BE2C (cell line): ENCODE data around the gene NEBL.

ENCODE experiments used
- DNase-seq: peaks from one replicate; pipeline ENCODE4 v3.0.0-alpha.2; 2020
- H3K27me3 ChIP-seq: fragments of 250-450 bp; sonication (Bioruptor Pico); 2 replicates; pipeline ENCODE4 v1.5.1; 2020; ENCODE audit warnings: mild to moderate bottlenecking
- H3K36me3 ChIP-seq: fragments of 250-450 bp; sonication (Bioruptor Pico); 2 replicates; pipeline ENCODE4 v1.5.1; 2020; ENCODE audit warnings: mild to moderate bottlenecking
- H3K4me1 ChIP-seq: fragments of 250-450 bp; sonication (Bioruptor Pico); 2 replicates; pipeline ENCODE4 v1.5.1; 2020
- H3K4me3 ChIP-seq: 2 replicates; pipeline ENCODE4 v1.5.1; 2011; ENCODE audit warnings: low read depth, low read length
- H3K9me3 ChIP-seq: fragments of 250-450 bp; sonication (Bioruptor Pico); 2 replicates; pipeline ENCODE4 v1.5.1; 2020
- TF ChIP-seq, protein P1 (sequence below): IDR thresholded peaks from 2 replicates; pipeline ENCODE4 v1.5.1; 2012; ENCODE audit warnings: mild to moderate bottlenecking, low read depth, low read length

Gene NEBL

DNA sequence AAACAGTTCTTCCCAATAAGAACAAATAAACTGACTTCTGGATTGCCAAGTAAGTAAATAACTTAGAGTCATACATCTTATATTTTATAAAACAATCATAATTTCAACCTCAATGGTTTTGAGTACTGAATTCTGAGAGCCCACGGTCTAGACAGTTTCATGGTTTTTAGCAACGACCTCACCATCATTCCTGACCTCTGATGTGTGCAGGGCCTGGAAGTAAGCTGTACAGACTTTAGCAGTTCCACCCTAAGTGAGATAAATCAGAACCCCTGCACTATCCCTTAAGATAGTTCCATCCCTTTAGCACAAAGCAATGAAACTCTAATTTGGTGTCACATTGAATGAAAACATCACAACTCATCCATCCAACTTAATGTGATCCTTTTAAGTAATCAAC is 86.0 kb downstream of the NEBL start:
- Histone ChIP-seq H3K27me3 (no peaks in the 10 kb centered on the region), H3K36me3 (no peaks in the 10 kb centered on the region), H3K4me1 (no peaks in the 10 kb centered on the region), H3K4me3 (no peak overlapping the region), H3K9me3 (no peaks in the 10 kb centered on the region)
- DNase-seq, result no peak
- TF ChIP-seq, protein P1, sequence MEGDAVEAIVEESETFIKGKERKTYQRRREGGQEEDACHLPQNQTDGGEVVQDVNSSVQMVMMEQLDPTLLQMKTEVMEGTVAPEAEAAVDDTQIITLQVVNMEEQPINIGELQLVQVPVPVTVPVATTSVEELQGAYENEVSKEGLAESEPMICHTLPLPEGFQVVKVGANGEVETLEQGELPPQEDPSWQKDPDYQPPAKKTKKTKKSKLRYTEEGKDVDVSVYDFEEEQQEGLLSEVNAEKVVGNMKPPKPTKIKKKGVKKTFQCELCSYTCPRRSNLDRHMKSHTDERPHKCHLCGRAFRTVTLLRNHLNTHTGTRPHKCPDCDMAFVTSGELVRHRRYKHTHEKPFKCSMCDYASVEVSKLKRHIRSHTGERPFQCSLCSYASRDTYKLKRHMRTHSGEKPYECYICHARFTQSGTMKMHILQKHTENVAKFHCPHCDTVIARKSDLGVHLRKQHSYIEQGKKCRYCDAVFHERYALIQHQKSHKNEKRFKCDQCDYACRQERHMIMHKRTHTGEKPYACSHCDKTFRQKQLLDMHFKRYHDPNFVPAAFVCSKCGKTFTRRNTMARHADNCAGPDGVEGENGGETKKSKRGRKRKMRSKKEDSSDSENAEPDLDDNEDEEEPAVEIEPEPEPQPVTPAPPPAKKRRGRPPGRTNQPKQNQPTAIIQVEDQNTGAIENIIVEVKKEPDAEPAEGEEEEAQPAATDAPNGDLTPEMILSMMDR, result no peak

DNA sequence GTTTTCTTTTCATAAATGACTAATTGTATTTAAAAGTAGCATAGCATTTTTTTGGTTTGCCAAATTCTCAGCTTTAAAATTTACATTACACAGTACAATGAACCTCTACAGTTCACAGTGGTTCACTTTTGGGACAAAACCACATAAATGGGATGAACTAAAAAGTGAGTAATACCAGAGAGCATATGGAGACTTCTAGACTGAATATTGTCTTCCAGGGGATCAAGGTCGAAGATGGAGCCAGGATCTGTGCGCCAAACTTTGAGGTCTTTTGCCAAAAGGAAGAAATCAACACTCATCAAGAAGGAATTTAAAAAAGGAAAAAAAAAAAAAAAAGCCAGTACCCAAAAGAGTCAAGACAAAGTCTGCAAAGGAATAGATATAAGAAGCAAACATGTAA is 87.5 kb downstream of the NEBL start:
- TF ChIP-seq, protein P1, result no peak
- H3K4me3 ChIP-seq, result no peak overlapping the region
- no peak for DNase-seq
- H3K36me3 ChIP-seq, result no peaks in the 10 kb centered on the region
- H3K27me3 ChIP-seq, result no peaks in the 10 kb centered on the region
- no peaks in the 10 kb centered on the region for H3K9me3 ChIP-seq
- H3K4me1 ChIP-seq, result no peaks in the 10 kb centered on the region

DNA sequence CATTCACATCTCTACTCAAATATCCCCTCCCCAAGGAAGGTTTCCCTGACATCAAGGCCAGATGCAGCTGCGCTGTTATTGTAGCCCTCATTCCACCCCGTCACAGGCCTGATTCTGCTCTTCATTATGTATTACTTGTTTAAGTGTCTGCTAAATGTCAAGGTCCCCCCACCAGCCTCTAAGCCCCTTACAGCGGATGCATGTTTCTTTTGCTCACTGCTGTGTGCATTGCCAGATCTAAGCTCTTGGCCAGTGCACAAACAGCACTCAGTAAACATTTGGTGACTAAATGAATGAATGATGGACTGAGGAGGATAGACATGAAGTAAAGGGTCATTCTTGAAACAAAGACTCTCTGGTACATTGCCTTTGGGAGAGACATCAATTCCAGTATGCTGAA is 90.6 kb downstream of the NEBL start:
- no peak for DNase-seq
- Histone ChIP-seq H3K4me1 (no peaks in the 10 kb centered on the region), H3K27me3 (no peaks in the 10 kb centered on the region), H3K36me3 (no peaks in the 10 kb centered on the region), H3K4me3 (no peak overlapping the region), H3K9me3 (no peaks in the 10 kb centered on the region)
- TF ChIP-seq, protein P1, result no peak

DNA sequence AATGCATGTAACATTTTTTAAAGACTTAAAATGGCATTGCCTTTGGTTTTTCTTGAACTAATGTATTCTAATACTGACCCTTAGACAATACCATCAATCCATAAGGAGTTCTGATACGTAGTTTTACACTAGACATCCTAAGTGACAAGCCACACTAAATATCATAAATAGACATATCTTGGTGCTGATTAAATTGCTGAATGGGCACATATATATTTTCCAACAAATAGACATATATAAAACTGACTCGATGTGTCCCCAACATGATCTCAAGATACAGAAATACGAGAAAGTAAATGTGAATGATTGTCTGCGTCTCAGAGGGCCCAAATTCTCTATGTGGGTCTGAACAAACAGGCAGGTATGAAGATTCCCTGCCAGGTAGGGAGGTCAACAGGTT is 99.8 kb downstream of the NEBL start:
- Histone ChIP-seq H3K27me3 (no peaks in the 10 kb centered on the region), H3K36me3 (no peaks in the 10 kb centered on the region), H3K9me3 (no peaks in the 10 kb centered on the region), H3K4me1 (no peaks in the 10 kb centered on the region), H3K4me3 (no peak overlapping the region)
- no peak for DNase-seq
- TF ChIP-seq, protein P1, result no peak

DNA sequence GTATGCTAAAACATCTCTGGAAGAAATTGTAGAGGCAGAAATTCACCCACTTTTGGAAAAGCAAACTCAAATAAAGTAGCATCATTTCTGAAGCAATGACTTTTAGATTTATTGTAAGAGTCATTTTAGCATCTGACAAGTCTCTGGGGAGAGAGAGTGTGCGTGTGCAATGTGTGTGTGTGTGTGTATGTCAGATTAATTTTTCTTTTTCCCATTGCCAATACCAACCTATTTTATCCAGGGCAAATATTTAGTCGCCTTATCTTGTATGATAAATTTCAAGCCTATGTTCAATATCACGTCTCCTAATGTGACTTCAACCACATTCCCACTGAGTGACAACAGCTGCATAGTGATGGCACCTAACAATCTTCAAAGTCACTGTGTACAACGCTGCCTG is 101.7 kb downstream of the NEBL start:
- H3K36me3 ChIP-seq, result no peaks in the 10 kb centered on the region
- no peaks in the 10 kb centered on the region for H3K9me3 ChIP-seq
- H3K4me3 ChIP-seq, result no peak overlapping the region
- no peak for DNase-seq
- no peaks in the 10 kb centered on the region for H3K27me3 ChIP-seq
- TF ChIP-seq, protein P1, result no peak
- H3K4me1 ChIP-seq, result no peaks in the 10 kb centered on the region

DNA sequence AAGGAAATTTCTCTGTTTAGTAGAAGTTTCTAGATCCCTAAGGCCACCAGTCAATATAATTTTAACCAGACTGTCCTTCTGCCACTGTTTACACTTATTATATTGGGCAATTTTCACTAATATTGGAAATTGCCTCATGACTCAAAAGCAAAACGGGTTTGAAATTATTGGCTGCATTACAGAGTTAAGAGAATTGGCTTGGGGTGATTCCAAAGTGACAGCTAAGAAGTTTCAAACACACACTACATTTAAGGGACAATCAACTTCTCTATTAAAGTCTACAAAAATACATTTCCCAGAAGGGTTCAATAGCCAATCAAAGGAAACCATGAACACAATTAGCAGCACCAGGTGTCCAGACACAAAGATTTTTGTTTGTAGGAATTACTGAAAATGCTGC is 111.9 kb downstream of the NEBL start:
- TF ChIP-seq, protein P1, result no peak
- H3K9me3 ChIP-seq, result no peaks in the 10 kb centered on the region
- no peaks in the 10 kb centered on the region for H3K36me3 ChIP-seq
- H3K4me1 ChIP-seq, result no peaks in the 10 kb centered on the region
- H3K27me3 ChIP-seq, result no peaks in the 10 kb centered on the region
- DNase-seq, result no peak
- no peak overlapping the region for H3K4me3 ChIP-seq
